Hepatocyte (in vitro differentiated cells): ENCODE measurements around the gene TRPM1. TPM values are rescaled to one million over a fixed set of nuclear protein-coding genes. Genes with fewer than 3 reads are reported as not detected.

Source experiments
- DNase-seq: peaks from one replicate; pipeline ENCODE4 v3.0.0-alpha.2; 2016; ENCODE audit warnings: low spot score
- H2AFZ ChIP-seq: fragments of 200-600 bp; sonication (generic); 2 replicates; pipeline ENCODE4 v1.6.0; 2016; ENCODE audit warnings: antibody characterized with exemption, mild to moderate bottlenecking
- H3K27ac ChIP-seq: fragments of 200-600 bp; sonication (generic); 2 replicates; pipeline ENCODE4 v1.5.1; 2016; ENCODE audit warnings: mild to moderate bottlenecking
- H3K27me3 ChIP-seq: fragments of 200-600 bp; sonication (generic); 2 replicates; pipeline ENCODE4 v1.6.1; 2016
- H3K36me3 ChIP-seq: fragments of 200-600 bp; sonication (generic); replicated peaks from 2 replicates; pipeline ENCODE4 v1.5.1; 2016; ENCODE audit warnings: low read depth; ENCODE audit not compliant: insufficient read depth
- H3K4me1 ChIP-seq: fragments of 200-600 bp; sonication (generic); 2 replicates; pipeline ENCODE4 v1.5.1; 2016; ENCODE audit warnings: mild to moderate bottlenecking, moderate library complexity; ENCODE audit not compliant: insufficient read depth
- H3K4me2 ChIP-seq: fragments of 200-600 bp; sonication (generic); 2 replicates; pipeline ENCODE4 v1.6.0; 2016
- H3K4me3 ChIP-seq: fragments of 200-600 bp; sonication (generic); 2 replicates; pipeline ENCODE4 v1.5.1; 2016; ENCODE audit warnings: mild to moderate bottlenecking
- H3K79me2 ChIP-seq: fragments of 200-600 bp; sonication (generic); 2 replicates; pipeline ENCODE4 v1.6.0; 2017; ENCODE audit warnings: mild to moderate bottlenecking
- H3K9me2 ChIP-seq: fragments of 200-600 bp; sonication (generic); replicated peaks from 2 replicates; pipeline ENCODE4 v1.6.0; 2017; ENCODE audit warnings: mild to moderate bottlenecking; ENCODE audit not compliant: insufficient read depth
- H3K9me3 ChIP-seq: fragments of 200-600 bp; sonication (generic); 2 replicates; pipeline ENCODE4 v1.5.1; 2016; ENCODE audit warnings: low read depth, mild to moderate bottlenecking
- H4K20me1 ChIP-seq: fragments of 200-600 bp; sonication (generic); 2 replicates; pipeline ENCODE4 v1.6.0; 2016; ENCODE audit warnings: mild to moderate bottlenecking; ENCODE audit not compliant: insufficient read depth, poor library complexity, severe bottlenecking
- EZH2 ChIP-seq: fragments of 200-600 bp; sonication (generic); IDR thresholded peaks from 2 replicates; pipeline ENCODE4 v1.6.1; 2016; ENCODE audit warnings: antibody characterized with exemption, mild to moderate bottlenecking, borderline replicate concordance
- EZH2phosphoT487 ChIP-seq: fragments of 200-600 bp; sonication (generic); IDR thresholded peaks from one replicate; pipeline ENCODE4 v1.6.1; 2018; ENCODE audit warnings: antibody characterized with exemption, mild to moderate bottlenecking, low read depth, moderate library complexity; ENCODE audit not compliant: unreplicated experiment, severe bottlenecking
- WGBS: methylation state at CpG from one replicate; pipeline ENCODE4 v1.1.6; 2016; ENCODE audit warnings: low lambda C conversion rate; ENCODE audit errors: missing lambda C conversion rate; 5-methylcytosine and 5-hydroxymethylcytosine counted together
- polyA plus RNA-seq: library from polyadenylated mRNA; unstranded; fragments of >200 nt; fragmentation: Nextera tagmentation; extraction: Ambion mirVana; gene quantifications from 2 replicates; pipeline ENCODE4 v1.2.1, GENCODE V29; 2016
- total RNA-seq: library from RNA; depleted of rRNA; stranded (reverse); fragments of >200 nt; gene quantifications from 2 replicates; pipeline ENCODE4 v1.2.3, GENCODE V29; 2014
- TF ChIP-seq, protein P1 (sequence below): fragments of 200-600 bp; sonication (generic); IDR thresholded peaks from 2 replicates; pipeline ENCODE4 v1.5.1; 2016; ENCODE audit warnings: antibody characterized with exemption, mild to moderate bottlenecking; ENCODE audit not compliant: poor library complexity

The TRPM1 gene
- total and polyA plus RNA-seq, 2 experiments from 2014 or later: not detected

DNA sequence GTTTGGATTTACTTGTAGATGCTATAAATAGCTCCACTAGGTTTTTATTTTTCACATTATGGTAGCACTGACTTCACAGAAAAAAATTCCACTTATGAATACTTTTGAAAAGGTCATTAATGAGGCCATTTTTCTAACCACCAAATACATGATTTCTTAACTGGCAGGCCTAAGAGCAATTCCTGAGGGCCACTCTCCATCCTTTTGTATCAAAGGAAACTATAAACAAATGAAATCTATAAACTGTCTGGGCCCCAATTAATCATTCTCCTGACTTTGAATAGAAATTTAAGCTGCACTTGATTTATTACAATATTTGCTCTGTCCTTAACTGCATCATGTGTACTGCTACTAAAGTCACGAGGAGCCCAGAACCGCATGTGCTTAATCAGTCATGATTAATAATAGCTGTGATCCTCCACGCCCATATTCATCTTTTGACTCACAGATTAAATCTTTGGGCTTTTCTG, 85.0 kb downstream of the TRPM1 start:
- no peak for DNase-seq
- Histone ChIP-seq H3K27me3 (no peaks in the 10 kb centered on the region), H3K79me2 (no peaks in the 10 kb centered on the region), H4K20me1 (no peaks in the 10 kb centered on the region), H3K9me3 (no peaks in the 10 kb centered on the region), H3K9me2 (no peaks in the 10 kb centered on the region), H3K4me1 (peaks cover 12% of the 10 kb centered on the region), H3K27ac (no peak overlapping the region), H3K4me3 (no peak overlapping the region), H2AFZ (no peak overlapping the region), H3K36me3 (no peaks in the 10 kb centered on the region), H3K4me2 (no peak overlapping the region)
- 84% methylated on average over 3 of the region's 3 CpGs for WGBS
- no peak for TF ChIP-seq EZH2phosphoT487
- no peak for TF ChIP-seq EZH2
- TF ChIP-seq, protein P1, sequence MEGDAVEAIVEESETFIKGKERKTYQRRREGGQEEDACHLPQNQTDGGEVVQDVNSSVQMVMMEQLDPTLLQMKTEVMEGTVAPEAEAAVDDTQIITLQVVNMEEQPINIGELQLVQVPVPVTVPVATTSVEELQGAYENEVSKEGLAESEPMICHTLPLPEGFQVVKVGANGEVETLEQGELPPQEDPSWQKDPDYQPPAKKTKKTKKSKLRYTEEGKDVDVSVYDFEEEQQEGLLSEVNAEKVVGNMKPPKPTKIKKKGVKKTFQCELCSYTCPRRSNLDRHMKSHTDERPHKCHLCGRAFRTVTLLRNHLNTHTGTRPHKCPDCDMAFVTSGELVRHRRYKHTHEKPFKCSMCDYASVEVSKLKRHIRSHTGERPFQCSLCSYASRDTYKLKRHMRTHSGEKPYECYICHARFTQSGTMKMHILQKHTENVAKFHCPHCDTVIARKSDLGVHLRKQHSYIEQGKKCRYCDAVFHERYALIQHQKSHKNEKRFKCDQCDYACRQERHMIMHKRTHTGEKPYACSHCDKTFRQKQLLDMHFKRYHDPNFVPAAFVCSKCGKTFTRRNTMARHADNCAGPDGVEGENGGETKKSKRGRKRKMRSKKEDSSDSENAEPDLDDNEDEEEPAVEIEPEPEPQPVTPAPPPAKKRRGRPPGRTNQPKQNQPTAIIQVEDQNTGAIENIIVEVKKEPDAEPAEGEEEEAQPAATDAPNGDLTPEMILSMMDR: no peak

DNA sequence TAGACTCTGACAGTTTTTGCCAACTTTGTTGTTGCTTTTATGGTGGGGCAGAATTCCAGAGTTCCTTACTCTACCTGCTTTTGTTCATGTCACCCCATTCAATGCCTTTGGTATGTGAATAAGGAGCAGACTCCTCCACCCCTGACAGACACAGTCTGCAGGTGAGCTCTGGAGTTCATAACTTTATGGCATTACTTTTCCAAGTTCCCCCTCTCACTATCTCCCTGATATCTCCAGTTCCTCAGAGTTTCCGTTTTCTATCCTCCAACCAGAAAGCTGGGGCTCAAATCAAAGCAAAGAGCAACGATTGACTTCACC, 87.0 kb downstream of the TRPM1 start:
- Histone ChIP-seq H3K36me3 (no peaks in the 10 kb centered on the region), H3K4me3 (no peak overlapping the region), H3K9me3 (no peaks in the 10 kb centered on the region), H3K9me2 (no peaks in the 10 kb centered on the region), H3K27me3 (no peaks in the 10 kb centered on the region), H3K4me1 (peaks cover 12% of the 10 kb centered on the region), H3K27ac (peak overlapping the region; percentile 64), H3K4me2 (peak overlapping the region; percentile 17), H3K79me2 (no peaks in the 10 kb centered on the region), H2AFZ (peak overlapping the region; percentile 33), H4K20me1 (no peaks in the 10 kb centered on the region)
- TF ChIP-seq EZH2: no peak
- 58% methylated on average over 2 of the region's 2 CpGs for WGBS
- no peak for DNase-seq

DNA sequence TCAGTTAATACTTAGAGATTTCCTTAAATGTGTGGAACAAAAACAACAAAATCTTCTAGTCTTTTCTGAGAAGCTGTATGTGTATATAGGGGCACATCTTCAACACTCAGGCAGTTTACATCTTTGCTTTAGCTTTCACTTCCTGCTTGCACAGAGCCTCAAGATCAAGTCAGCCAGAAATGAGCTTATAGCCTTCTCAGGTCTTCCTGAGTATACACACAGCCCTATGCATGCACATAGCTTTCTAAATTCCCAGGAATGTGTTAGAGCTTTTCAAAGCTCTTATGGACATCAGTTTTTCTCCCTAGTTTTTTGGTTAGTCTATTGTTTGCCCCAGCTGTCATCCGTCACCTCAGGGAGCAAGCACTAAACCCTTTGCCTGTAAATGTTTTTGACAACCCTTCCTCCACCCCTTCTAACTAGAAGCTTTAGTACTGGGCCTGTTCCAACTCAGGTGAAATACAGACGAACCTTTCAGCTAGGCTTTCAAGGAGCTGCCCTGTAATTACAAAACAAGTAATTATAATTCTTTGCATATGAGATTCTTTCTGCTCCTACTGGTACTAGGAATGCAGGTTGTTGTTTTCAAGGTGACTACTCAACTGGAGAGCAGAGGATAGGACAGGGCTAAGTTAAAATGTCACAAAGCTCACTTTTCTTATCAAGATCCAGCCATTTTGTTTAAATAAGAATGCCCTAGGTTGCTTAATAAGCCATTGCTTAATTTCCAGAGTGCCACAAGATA, 87.5 kb downstream of the TRPM1 start:
- Histone ChIP-seq H3K4me1 (peaks cover 12% of the 10 kb centered on the region), H3K4me3 (no peak overlapping the region), H3K27me3 (no peaks in the 10 kb centered on the region), H3K9me2 (no peaks in the 10 kb centered on the region), H3K9me3 (no peaks in the 10 kb centered on the region), H3K27ac (peak overlapping the region; percentile 64), H3K79me2 (no peaks in the 10 kb centered on the region), H4K20me1 (no peaks in the 10 kb centered on the region), H2AFZ (peak overlapping the region; percentile 33), H3K4me2 (peak overlapping the region; percentile 17), H3K36me3 (no peaks in the 10 kb centered on the region)
- WGBS: 50% methylated on average over 2 of the region's 2 CpGs
- TF ChIP-seq, protein P1: no peak
- no peak for TF ChIP-seq EZH2
- no peak for TF ChIP-seq EZH2phosphoT487
- no peak for DNase-seq

DNA sequence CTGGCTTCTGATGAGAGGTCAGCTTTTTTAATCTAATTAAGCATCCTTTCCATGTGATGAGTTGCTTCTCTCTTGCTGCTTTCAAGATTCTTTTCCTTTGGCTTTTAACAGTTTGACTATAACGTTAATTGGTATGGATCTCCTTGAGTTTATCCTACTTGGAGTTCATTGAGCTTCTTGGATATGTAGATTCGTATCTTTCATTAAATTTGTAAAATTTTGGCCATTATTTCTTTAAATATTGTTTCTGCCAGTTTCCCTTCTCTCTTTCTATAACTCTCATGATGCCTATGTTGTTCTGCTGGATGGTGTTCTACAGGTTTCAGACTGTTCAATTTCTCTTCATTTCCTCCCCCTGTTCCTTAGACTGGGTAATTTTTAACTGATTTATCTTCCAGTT, 89.1 kb downstream of the TRPM1 start:
- no peak overlapping the region for H3K4me2 ChIP-seq
- no peak for DNase-seq
- H3K27me3 ChIP-seq: no peaks in the 10 kb centered on the region
- no peaks in the 10 kb centered on the region for H4K20me1 ChIP-seq
- no peaks in the 10 kb centered on the region for H3K36me3 ChIP-seq
- H2AFZ ChIP-seq: no peak overlapping the region
- no peaks in the 10 kb centered on the region for H3K9me3 ChIP-seq
- H3K79me2 ChIP-seq: no peaks in the 10 kb centered on the region
- peaks cover 12% of the 10 kb centered on the region for H3K4me1 ChIP-seq
- H3K27ac ChIP-seq: no peak overlapping the region
- WGBS: 81% methylated on average over 2 of the region's 2 CpGs
- no peak overlapping the region for H3K4me3 ChIP-seq
- no peaks in the 10 kb centered on the region for H3K9me2 ChIP-seq
- TF ChIP-seq, protein P1: no peak
- no peak for TF ChIP-seq EZH2
- TF ChIP-seq EZH2phosphoT487: no peak
